Amniotic epithelial cell (primary cell): ENCODE measurements around the gene HSFX4.
"Not testable (repeated sequence)": the region's sequence is repeated elsewhere in the genome, so short reads cannot be mapped to it uniquely, and the experiment has no call there.

Experiments used
- DNase-seq: peaks from one replicate; pipeline ENCODE4 v3.0.0-alpha.2; 2010; ENCODE audit warnings: low read depth

HSFX4 gene, protein sequence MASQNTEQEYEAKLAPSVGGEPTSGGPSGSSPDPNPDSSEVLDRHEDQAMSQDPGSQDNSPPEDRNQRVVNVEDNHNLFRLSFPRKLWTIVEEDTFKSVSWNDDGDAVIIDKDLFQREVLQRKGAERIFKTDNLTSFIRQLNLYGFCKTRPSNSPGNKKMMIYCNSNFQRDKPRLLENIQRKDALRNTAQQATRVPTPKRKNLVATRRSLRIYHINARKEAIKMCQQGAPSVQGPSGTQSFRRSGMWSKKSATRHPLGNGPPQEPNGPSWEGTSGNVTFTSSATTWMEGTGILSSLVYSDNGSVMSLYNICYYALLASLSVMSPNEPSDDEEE

DNA sequence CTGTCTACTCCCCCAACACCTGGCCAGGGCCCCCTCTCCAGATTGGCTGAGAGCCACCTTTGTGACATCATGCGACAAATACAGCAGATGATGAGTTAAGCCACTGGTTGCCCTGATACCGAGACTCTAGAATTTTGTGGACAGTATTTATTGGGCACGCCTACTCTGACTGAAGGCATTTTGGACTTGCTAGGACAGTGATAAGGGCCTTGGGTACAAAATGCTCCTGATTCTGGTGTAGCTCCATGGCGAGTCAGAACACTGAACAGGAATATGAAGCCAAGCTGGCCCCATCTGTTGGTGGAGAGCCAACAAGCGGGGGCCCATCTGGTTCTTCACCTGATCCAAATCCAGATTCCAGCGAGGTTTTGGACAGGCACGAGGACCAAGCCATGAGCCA is at the start of gene HSFX4:
Gene HSFX4 (plus strand): TSS at position 174 of the 400 bp plus-strand sequence. CDS start 72 bp downstream, at position 246.
- DNase-seq: not testable (repeated sequence)

DNA sequence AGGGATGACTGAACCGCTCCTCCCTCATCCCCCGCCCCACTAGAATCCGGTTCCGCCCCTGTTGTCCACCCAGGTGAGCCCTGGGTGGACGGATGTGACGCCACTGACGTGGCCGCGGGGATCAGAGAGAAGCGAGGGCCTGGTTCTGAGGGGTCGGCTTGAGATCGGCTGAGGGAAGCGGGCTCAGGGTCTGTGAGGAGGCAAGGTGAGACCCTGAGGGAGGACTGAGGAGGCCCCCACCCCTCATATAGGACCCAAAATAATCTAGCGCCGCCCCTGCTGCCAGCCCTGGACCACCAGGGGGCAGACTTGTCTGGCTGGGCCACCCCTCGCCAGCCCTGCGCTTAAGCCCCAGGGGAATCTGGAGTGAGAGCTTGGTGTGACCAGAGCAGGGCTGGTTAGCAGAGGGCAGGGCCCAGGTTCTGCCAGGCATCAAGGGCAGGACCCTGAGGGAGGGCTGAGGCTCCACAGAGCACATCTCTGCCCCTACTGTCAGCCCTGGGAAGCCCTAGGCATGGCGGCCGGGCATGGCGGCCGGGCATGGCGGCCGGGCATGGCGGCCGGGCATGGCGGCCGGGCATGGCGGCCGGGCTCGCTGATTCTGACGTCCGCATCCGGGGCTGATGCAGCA is 48.2 kb upstream of the HSFX4 start, which contains the start of gene MAGEA8:
Gene MAGEA8 (plus strand): TSS at position 103 of the 631 bp plus-strand sequence. CDS start 3,090 bp downstream, outside the sequence.
- DNase-seq: no peak

DNA sequence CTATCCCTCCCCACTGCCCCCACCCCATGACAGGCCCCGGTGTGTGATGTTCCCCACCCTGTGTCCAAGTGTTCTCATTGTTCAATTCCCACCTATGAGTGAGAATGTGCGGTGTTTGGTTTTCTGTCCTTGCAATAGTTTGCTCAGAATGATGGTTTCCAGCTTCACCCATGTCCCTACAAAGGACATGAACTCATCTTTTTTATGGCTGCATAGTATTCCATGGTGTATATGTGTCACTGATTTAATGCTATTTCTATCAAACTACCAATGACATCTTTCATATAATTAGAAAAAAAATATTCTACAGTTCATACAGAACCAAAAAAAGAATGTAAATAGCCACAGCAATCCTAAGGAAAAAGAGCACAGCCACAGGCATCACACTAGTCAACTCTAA is 38.5 kb upstream of the HSFX4 start:
- DNase-seq: not testable (repeated sequence)

DNA sequence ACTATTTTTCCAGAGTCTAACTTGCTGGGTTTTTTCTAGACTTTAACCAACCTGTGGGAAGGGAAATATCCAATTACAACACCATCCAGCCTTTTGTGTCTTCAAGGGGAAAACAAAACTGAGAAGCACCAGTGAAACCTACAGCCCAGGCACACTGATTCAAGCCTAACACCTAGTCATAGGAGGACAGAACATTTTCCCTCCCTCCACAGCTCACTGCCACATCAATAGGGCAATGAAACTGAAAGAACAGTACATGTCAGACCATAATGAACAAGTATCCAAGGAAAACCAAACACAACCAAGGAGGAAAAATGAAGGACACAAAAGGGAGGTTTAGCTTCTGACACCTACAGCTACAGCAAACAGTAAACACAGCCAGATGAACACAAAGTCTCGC is 30.8 kb upstream of the HSFX4 start:
- no peak for DNase-seq

DNA sequence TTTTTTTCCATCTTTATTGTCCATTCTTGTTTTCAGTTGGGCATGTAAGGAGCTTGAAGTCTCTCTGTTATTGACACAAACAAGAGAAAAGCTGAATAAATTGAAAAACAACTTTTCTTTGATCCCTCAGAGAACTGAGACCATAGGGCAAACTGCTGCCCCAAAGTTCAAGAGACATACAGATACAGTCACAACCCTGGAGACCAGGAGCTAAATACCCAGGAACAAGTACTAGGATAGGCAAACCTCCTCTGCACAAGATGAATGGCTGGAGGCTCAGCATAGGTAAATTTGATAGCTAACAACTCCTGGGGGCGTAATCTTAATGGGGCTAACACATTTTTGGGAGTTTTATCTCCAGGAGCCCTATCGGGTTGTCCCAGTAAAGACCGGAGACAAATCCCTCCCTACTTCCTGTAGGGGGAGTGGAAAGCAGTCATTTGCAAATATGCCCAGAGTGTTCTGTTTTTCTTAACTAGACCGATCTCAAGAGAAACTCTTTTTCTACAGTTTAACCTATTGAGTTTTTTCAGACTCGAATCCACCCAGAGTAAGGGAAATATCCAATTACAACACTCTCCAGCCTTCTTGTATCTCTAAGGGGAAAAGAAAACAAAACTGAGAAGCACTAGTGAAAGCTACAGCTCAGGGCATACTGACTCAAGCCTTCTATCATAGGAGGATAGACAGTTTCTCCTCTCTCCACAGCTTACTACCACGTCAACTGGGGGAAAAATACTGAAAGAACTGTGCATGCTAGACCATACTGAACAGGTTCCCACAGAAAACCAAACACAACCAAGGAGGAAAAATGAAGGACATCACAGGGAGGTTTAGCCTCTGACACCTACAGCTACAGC is 25.3 kb upstream of the HSFX4 start:
- peak; percentile 3 for DNase-seq

DNA sequence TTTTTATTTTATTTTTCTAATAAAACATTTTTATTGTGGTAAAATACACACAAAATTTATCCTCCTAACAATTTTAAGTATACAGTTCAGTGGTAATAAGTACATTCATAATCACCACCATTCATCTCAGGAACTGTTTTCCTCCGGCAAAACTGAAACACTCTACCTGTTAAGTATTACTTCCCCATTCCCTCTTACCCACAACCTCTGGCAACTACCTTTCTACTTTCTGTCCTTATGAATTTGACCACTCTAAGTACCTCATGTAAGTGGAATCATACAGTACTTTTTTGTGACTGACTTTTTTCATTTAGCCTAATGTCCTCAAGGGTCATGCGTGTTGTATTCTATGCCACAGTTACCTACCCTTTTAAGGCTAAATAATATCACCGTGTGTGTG is 21.1 kb upstream of the HSFX4 start:
- DNase-seq: no peak

DNA sequence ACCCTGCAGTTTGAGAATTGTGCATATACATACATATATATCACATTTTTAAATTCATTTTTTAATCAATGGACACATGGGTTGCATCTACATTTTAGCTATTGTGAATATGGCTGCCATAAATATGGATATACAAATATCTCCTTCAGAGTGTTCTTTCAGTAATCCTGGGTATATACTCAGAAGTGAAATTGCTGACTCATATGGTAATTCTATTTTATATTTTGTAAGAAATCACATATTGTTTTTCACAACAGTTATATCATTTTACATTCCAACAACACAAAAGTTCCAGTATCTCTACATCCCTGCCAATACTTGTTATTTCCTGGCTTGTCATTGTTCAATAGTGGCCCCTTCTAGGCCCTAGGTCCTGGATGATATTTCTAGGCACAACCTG is 20.6 kb upstream of the HSFX4 start:
- no peak for DNase-seq

DNA sequence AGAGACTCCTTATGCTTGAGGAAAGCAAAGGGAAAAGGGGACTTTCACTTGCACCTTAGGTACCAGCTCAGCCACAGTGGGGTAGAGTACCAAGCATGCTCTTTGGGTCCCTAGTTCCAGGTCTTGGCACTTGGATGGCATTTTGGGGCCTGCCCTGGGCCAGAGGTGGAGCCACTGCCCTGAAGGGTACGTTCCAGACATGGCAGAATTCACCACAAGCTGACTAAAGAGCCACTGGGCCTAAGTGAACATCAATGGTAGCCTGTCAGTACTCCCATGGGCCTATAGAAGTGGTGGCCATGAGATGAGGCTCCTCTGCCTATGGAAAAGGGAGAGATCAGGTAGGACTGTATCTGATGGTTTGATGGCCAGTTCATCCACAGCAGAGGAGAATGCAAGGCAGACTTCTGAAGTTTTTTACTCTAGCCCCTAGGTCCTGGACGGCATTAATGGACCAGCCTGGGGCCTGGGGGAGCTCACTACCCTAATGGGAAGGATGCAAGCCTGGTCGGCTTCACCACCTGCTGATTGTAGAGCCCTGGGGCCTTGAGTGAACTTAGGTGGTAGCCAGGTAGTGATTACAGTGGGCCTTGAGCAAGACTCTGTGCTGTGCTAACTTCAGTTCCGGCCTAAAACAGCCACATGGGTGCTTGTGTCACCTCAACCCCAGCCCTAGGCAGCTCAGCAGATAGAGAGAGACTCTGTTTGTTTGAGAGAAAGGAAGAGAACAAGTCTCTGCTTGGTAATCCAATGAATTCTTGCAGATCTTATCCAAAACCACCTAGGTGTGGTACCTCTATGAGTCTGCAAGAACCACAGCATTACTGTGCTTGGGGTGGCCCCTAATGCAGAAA is 19.8 kb upstream of the HSFX4 start:
- DNase-seq: no peak

DNA sequence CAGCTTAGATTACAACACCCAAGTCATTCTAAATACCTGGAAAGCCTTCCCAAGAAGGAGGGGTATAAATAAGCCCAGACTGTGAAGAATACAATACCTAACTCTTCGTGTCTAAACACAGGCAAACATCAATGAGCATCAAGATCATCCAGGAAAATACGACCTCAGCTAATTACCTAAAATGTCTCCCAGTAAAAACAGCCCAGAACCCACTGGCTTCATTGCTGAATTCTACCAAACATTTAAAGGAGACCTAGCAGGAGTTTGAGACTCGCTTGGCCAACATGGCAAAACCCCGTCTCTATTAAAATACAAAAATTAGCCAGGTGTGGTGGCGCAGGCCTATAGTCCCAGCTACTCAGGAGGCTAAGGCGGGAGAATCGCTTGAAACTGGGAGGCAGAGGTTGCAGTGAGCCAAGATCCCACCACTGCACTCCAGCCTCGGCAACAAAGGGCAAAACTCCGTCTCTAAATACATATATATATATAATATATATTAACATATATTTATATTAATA is 19.1 kb upstream of the HSFX4 start:
- DNase-seq: no peak

DNA sequence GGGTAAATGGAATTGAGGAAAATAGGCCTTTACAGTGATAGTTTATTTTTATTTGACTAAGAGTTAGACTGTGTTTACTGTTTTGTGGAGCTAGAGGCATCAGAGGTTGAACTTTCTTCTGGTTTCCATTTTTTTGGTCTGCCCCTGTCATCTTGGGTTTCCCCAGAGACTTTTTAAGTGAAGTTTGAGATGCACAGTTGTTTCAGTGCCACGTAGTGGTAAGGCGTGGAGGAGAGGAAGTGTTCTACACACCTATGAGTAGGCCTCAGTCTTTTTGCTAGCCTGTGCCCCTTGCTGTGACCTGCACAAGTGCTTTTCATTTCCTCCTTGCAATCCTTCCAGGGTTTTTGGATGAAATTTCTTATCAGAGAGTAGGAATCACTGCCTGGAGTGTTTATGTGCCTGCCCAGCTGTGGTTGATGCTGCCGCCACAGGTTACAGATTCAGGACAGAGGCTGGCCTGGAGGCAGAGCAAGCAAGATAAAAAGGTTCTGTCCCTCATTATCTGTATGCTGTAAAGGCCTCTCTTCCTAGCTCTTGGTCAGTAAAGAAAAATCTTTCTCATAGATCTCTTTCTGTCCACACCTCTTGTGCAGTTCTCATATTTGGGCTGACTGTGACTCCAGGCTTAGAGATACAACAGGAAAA is 12.5 kb upstream of the HSFX4 start:
- DNase-seq: no peak

DNA sequence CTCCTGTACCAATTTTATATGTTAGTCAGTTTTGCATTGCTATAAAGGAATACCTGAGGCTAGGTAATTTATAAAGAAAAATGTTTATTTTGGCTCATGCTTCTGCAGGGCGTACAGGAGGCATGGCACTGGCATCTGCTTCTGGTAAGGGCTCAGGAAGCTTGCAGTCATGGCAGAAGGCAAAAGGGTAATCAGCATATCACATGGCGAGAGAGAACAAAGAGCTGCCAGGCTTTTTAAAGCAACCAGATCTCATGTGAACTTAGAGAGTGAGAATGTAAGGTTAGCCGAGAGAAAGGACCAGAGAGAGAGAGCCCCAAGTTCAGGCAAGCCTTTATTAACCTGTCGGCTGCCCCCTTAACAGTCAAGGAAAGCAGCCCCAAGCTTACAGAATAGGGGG is 5.5 kb upstream of the HSFX4 start:
- not testable (repeated sequence) for DNase-seq

DNA sequence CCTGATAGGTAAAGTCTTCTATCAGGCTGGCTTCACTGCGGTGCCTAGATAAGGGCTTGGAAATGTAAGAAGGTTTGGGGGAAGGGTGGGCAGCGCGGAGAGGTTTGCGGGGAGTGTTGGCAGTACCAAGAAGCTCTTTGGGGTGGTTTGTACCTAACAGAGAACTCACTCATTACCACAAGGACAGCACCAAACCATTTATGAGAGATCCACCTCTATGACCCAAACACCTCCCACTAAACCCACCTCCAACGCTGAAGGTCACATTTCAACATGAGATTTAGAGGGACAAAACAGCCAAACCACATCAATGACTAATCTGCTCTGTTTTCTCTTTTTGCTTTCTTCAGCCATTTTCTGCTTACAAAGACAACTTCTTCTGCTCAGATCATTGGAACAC is 4.9 kb upstream of the HSFX4 start:
- not testable (repeated sequence) for DNase-seq

DNA sequence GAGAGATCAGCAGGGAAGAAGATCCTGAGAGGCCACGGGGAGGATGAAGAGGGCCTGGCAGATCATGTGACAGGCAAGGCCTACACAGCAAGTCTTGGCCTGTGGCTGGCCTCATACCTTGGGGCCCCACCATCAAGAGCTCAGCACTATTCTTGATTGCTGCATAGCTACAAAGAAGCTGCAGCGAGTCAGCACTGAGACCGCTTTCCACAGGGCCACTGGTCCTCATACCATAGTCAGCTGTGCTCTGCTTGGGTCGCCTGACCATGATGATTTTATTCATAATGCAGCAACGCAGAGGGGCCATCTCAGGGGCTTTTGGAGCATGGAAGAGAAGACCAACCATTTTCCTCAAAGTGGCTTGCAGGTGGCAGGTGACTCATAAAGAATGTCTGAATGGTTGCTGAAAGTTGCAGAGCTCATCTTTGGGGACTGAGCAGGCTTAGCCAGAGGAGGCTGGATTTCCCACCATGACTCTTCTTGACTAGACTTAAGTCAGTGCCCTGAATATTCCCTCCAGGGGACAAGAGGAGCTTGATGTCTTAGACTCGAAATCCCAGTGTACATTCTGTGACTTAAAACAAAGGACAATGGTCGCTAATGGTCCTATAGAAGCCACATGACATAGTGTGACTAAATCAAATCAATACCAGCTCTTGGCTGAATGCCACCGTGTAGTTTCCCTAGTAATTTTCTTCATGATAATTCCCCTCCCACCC is 2.0 kb upstream of the HSFX4 start:
- not testable (repeated sequence) for DNase-seq

DNA sequence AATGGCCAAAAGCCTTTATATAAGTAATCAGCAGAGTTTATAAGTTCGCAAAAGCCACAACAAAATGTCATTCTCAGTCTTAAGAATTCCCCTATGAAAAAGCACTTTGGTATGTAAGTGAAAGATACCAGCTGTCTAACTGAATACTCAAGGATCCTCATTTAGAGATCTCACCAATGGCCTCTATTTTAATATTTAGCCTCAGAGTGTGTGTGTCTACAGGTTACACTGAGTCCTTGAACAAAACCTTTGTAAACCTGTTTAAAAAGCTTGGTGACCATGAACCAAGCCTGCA is 1.5 kb upstream of the HSFX4 start:
- not testable (repeated sequence) for DNase-seq

DNA sequence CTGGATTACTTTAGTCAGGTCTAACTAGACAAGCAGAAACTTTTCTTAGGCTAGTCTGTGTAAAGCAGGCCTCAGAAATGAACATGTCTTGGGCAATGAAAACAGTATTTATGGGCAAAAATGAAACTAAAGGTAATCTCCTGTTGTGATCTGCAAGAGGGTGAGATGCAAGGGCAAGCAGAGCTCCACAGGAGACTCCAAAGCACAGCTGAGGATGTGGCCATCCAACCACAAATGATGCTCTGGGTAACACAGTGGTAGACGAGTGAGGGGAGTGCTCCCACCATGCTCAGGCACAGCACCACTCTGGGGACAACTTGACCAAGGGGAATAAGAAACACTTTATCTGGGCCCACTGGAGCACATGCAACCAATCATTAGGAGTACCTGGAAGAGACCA is 738 bp upstream of the HSFX4 start:
- DNase-seq: not testable (repeated sequence)

DNA sequence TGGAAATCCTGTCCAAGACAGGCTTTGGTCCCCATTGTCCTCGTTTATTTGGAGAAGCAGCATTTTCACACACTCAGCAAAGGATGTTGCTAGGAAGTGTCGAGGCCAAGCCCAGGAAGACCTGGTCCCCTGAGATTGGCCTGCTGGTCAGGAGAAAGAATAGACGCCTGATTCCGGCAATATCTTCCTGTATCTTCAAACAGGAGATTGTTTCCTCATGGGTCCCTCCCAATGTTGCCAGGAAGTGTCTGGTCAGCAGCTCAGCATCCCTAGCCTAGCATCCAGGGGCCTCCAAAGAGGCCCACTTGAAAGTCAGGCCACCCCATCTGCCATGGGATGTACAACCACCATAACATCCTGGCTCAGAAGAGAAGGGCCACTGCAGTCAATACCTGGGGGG is 2.0 kb downstream of the HSFX4 start:
- not testable (repeated sequence) for DNase-seq

DNA sequence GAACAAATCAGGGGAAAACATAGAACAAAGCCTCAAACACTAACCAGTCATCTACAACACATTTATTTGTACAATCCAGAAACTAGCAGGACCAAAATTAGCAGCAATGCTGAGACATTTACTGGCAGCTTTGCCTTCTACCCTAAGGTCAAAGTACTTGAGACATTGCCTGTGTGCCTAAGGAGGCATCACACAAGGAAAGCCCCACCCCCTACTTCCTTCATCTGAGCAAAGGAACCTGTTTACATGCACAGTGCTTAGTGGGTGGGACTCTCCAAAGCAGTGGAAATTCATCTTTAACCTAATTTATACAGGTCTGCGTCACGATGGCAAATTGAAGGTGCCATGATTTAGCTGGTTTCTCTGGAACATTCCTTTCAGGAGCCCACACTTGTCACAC is 2.8 kb downstream of the HSFX4 start:
- DNase-seq: not testable (repeated sequence)

DNA sequence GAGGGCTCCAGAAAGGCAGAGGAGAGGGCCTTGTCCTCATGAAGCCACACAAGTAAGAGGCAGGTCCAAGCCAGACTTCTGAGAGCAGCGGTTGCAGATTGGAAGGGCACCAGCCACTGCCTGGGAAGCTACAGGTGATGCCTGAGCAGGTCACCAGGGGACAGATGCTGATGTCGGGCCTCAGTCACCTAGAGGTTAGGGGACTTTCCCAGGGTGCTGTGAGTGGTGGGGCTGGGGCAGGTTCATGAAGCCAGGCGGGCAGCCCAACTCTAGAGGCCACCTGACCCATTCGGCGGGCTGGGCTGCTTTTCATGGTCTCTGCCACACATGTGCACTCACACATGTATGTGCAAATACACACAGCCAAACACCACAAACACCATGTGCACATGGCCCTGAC is 3.6 kb downstream of the HSFX4 start:
- not testable (repeated sequence) for DNase-seq

DNA sequence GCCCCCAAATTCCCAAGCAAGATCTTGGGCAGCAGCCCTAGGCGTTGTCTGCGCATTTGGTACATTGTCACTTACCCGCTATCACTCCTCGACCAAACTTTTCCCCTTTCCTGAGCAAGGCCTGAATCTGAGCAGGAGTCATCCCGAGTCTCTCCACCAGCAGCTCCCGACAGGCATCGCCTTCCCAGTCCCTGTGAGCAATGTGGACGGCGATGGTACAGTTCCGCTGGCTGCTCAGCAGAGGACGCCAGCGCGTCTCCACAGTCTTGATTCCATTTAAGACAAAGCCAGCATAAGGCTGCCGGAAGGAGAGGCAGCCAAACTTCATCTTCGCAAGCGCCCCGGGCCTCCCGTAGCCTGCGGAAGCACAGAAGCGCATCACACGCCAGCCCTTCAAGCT is 4.2 kb downstream of the HSFX4 start:
- DNase-seq: not testable (repeated sequence)

DNA sequence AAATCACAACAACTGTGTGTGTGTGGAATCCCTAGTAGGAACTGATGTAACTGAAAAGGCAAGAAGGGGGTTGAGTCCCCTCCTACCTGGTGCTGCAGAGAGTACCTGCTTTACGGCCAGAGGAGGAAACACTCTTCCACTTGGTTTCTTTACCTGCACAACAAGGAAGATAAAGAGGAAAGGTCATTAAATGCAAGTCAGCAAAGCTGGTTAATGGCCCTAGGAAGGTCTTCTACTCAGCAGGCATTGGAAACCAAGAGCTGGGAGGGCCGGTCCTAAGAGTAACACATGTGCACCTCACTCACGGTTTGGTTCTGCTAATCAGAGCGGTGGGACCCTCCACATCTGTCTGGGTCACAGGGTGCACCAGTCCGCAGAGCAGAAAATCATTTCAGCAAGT is 8.0 kb downstream of the HSFX4 start:
- DNase-seq: not testable (repeated sequence)
